Ramos (cell line): Measurements from ENCODE around the gene CDKN2A.

Experiments
- in situ Hi-C: fragments of 300-500 bp; cut with MboI; formaldehyde crosslinking; loops from one replicate; pipeline ENCODE4 v1.14.3; 2022; ENCODE audit warnings: low sequenced_read_pairs; ENCODE audit not compliant: unreplicated experiment

CDKN2A gene

GRCh38 chr9:21985964-21986667, 8.1 kb downstream of the CDKN2A start:
- in situ Hi-C loops = no loop called here

GRCh38 chr9:21984101-21984500, 10.1 kb downstream of the CDKN2A start:
- in situ Hi-C loops = no loop called here

- in situ Hi-C loops = no loop called here
Observed at GRCh38 chr9:21983561-21983935, 10.6 kb downstream of the CDKN2A start.

- in situ Hi-C loops = no loop called here
Observed at GRCh38 chr9:21982861-21983560, 11.2 kb downstream of the CDKN2A start.

- in situ Hi-C loops = no loop called here
Observed at GRCh38 chr9:21982391-21982790, 11.8 kb downstream of the CDKN2A start.

- in situ Hi-C loops = no loop called here
Observed at GRCh38 chr9:21976334-21976875, 17.8 kb downstream of the CDKN2A start.

GRCh38 chr9:21974722-21975409, 19.3 kb downstream of the CDKN2A start:
- in situ Hi-C loops = no loop called here

- in situ Hi-C loops = no loop called here
Observed at GRCh38 chr9:21974343-21974721, 19.9 kb downstream of the CDKN2A start.

- in situ Hi-C loops = no loop called here
Observed at GRCh38 chr9:21972361-21972760, 21.8 kb downstream of the CDKN2A start.

- in situ Hi-C loops = no loop called here
Observed at GRCh38 chr9:21970800-21971640, 23.2 kb downstream of the CDKN2A start.

- in situ Hi-C loops = no loop called here
Observed at GRCh38 chr9:21969951-21970799, 24.0 kb downstream of the CDKN2A start.

- in situ Hi-C loops = no loop called here
Observed at GRCh38 chr9:21969011-21969940, 24.9 kb downstream of the CDKN2A start.

- in situ Hi-C loops = no loop called here
Observed at GRCh38 chr9:21968331-21969010, 25.7 kb downstream of the CDKN2A start.

- in situ Hi-C loops = no loop called here
Observed at GRCh38 chr9:21967702-21968101, 26.5 kb downstream of the CDKN2A start.

GRCh38 chr9:21967169-21967568, 27.0 kb downstream of the CDKN2A start:
- in situ Hi-C loops = no loop called here

GRCh38 chr9:21966140-21966851, 27.9 kb downstream of the CDKN2A start:
- in situ Hi-C loops = no loop called here

- in situ Hi-C loops = no loop called here
Observed at GRCh38 chr9:21965401-21965951, 28.7 kb downstream of the CDKN2A start.
